Measurements from ENCODE around the gene TMTC4.

The TMTC4 gene

GRCh38 chr13:100671389-100672182 lies 3.0 kb downstream of the TMTC4 start:
- Histone ChIP-seq H3K27ac (ENCODE audit: low read depth, low read length) (no peak overlapping the region), H3K9me2 (replicated peaks; ENCODE audit: insufficient read depth, low read length) (no peaks in the 10 kb centered on the region), H3K27me3 (ENCODE audit: low read length) (no peaks in the 10 kb centered on the region), H2AFZ (ENCODE audit: low read depth, low read length, severe bottlenecking) (no peak overlapping the region), H3K79me2 (ENCODE audit: insufficient read depth, low read length) (peaks cover 20% of the 10 kb centered on the region), H3K4me2 (ENCODE audit: low read depth, low read length, poor library complexity, severe bottlenecking) (no peak overlapping the region), H3K4me3 (ENCODE audit: insufficient read depth, low read length, poor library complexity, severe bottlenecking) (no peak overlapping the region), H4K20me1 (ENCODE audit: low read depth, low read length) (no peaks in the 10 kb centered on the region), H3K9me3 (ENCODE audit: insufficient read depth, low read length) (no peaks in the 10 kb centered on the region), H3F3A (ENCODE audit: insufficient read depth) (no peaks in the 10 kb centered on the region), H3K9ac (ENCODE audit: low read length) (no peak overlapping the region), H3K36me3 (ENCODE audit: low read length) (0 out of 2 replicates have a peak, but pooled peaks cover 4% of the 10 kb centered on the region)
- TF ChIP-seq EZH2phosphoT487 (conservative IDR thresholded peaks at IDR 0.05; ENCODE audit: low read length), result no peak
- TF ChIP-seq CTCF (IDR thresholded peaks at IDR 0.05; ENCODE audit: insufficient read depth, low read length, poor library complexity, severe bottlenecking), result no peak

- Histone ChIP-seq H3K27ac (ENCODE audit: low read depth, low read length) (no peak overlapping the region), H3K9ac (ENCODE audit: low read length) (no peak overlapping the region), H3K9me3 (ENCODE audit: insufficient read depth, low read length) (no peaks in the 10 kb centered on the region)
Observed at GRCh38 chr13:100668408-100668807, 6.2 kb downstream of the TMTC4 start.

GRCh38 chr13:100667894-100668293 lies 6.7 kb downstream of the TMTC4 start:
- TF ChIP-seq CTCF (IDR thresholded peaks at IDR 0.05; ENCODE audit: insufficient read depth, low read length, poor library complexity, severe bottlenecking), result no peak
- TF ChIP-seq EZH2phosphoT487 (conservative IDR thresholded peaks at IDR 0.05; ENCODE audit: low read length), result no peak
- H3K9me2 ChIP-seq (replicated peaks; ENCODE audit: insufficient read depth, low read length), result no peaks in the 10 kb centered on the region
- H3F3A ChIP-seq (ENCODE audit: insufficient read depth), result no peaks in the 10 kb centered on the region
- no peak overlapping the region for H3K27ac ChIP-seq (ENCODE audit: low read depth, low read length)
- H3K79me2 ChIP-seq (ENCODE audit: insufficient read depth, low read length), result peaks cover 10% of the 10 kb centered on the region
- 0 out of 2 replicates have a peak, but pooled peaks cover 4% of the 10 kb centered on the region for H3K36me3 ChIP-seq (ENCODE audit: low read length)
- no peak overlapping the region for H2AFZ ChIP-seq (ENCODE audit: low read depth, low read length, severe bottlenecking)
- H3K4me3 ChIP-seq (ENCODE audit: insufficient read depth, low read length, poor library complexity, severe bottlenecking), result no peak overlapping the region
- H4K20me1 ChIP-seq (ENCODE audit: low read depth, low read length), result no peaks in the 10 kb centered on the region
- no peak overlapping the region for H3K9ac ChIP-seq (ENCODE audit: low read length)
- no peaks in the 10 kb centered on the region for H3K9me3 ChIP-seq (ENCODE audit: insufficient read depth, low read length)
- no peak overlapping the region for H3K4me2 ChIP-seq (ENCODE audit: low read depth, low read length, poor library complexity, severe bottlenecking)
- H3K27me3 ChIP-seq (ENCODE audit: low read length), result no peaks in the 10 kb centered on the region

More at GRCh38 chr13:100668408-100668807, 6.2 kb downstream of the TMTC4 start:
- no peak for TF ChIP-seq EZH2phosphoT487 (conservative IDR thresholded peaks at IDR 0.05; ENCODE audit: low read length)
- no peak for TF ChIP-seq CTCF (IDR thresholded peaks at IDR 0.05; ENCODE audit: insufficient read depth, low read length, poor library complexity, severe bottlenecking)
- Histone ChIP-seq H3F3A (ENCODE audit: insufficient read depth) (no peaks in the 10 kb centered on the region), H3K4me2 (ENCODE audit: low read depth, low read length, poor library complexity, severe bottlenecking) (no peak overlapping the region), H3K36me3 (ENCODE audit: low read length) (0 out of 2 replicates have a peak, but pooled peaks cover 4% of the 10 kb centered on the region), H3K4me3 (ENCODE audit: insufficient read depth, low read length, poor library complexity, severe bottlenecking) (no peak overlapping the region), H3K9me2 (replicated peaks; ENCODE audit: insufficient read depth, low read length) (no peaks in the 10 kb centered on the region), H4K20me1 (ENCODE audit: low read depth, low read length) (no peaks in the 10 kb centered on the region), H2AFZ (ENCODE audit: low read depth, low read length, severe bottlenecking) (no peak overlapping the region), H3K79me2 (ENCODE audit: insufficient read depth, low read length) (peaks cover 15% of the 10 kb centered on the region), H3K27me3 (ENCODE audit: low read length) (no peaks in the 10 kb centered on the region)

Data from SU-DHL-6 (cell line).